GM21367 (cell line): ENCODE data around the gene GUCY1A2.
"Not testable (repeated sequence)": the region's sequence is repeated elsewhere in the genome, so short reads cannot be mapped to it uniquely, and the experiment has no call there.

Source experiments
- ATAC-seq: cut with Tn5 transposase; IDR thresholded peaks from one replicate; pipeline ENCODE4 v1.9.1; 2021; ENCODE audit not compliant: unreplicated experiment

Gene GUCY1A2

DNA sequence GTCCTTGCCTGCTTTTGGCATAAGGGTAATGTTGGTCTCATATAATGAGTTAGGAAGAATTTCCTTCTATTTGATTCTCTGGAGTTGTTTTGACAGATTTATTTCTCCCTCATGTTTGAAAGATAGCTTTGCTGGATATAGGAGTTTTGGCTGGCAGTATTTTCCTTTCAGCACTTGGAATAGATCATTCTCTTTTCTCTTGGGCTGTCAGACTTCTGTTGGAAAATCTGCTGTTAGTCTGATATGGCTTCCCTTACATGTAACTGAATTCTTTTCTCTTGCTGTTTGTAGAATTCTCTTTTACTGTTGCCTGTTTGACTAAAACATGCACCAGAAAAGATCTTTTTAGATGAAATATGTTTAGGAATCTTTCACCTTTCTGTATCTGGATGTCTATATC lies 165.5 kb downstream of the GUCY1A2 start:
- no peak for ATAC-seq

DNA sequence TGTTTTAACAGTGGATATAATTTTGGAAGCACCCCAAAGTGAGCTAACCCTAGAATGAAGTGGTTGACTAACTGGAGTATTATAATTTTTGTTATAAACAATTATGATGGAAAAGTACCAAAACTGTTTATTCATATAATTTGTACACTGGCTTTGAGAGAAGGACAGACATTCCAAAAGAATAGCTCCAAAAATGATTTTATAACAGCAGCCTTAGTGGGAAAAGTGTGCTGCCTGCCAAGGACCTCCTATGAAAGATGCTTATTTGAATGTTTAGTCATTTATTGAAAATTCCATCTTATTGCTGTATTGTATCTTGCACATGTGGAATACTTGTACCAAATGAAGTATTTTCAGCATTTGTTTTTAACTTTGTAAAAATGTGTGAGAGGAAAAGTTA lies 169.8 kb downstream of the GUCY1A2 start:
- ATAC-seq: no peak

DNA sequence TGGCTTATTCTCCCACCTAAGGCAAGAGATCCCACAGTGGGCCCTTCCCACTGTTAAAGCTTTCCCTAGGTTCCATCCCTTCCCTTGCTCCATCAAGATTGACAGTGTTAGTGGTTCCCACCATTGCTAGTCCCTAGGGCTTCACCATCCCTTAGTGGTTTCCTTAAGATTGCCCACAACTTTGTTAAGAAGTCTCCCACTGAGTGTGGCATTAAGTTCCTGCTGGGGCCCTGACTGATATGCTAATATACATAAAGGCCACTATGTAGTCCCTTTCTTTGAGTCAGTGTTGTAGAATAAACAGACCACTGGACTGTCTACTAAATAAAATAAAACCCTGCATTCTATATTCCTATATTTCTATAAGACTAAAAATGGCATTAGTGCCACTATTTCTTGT lies 176.1 kb downstream of the GUCY1A2 start:
- ATAC-seq: no peak

DNA sequence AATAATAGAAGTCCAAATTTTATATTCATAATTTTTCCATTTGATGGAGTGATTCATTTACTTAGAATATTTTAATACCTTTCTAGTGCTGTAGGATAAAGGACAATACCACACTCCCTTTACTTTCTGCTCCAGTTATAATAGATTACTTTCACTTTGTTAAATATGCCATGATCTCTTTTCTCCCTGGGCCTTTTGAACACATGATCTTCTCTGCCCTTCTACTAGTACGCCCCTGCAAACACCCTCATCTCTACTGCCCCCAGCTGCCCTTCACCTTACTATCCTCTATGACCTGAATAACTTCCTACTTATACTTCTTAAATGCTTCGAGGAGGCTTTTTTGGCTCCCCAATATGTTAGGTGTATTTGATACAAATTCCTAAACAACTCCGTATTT lies 177.3 kb downstream of the GUCY1A2 start:
- no peak for ATAC-seq

DNA sequence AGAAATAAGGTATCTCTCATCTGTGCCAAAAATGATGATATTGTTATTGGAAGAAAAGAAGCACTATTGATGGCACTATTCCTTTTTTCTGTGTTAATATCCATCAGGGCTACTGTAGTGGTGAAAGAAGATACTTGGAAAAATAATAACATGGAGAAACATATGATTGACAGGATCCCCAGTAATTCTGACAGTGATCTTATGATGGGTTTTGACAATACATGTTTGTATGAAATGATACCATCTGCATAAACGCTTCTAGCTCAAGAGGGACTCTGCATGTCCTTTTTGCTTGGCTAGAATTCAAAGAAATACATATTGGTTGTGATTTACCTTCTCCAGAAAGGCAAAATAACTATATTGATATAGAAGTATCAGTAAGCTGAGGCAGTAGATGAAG lies 178.1 kb downstream of the GUCY1A2 start:
- no peak for ATAC-seq

DNA sequence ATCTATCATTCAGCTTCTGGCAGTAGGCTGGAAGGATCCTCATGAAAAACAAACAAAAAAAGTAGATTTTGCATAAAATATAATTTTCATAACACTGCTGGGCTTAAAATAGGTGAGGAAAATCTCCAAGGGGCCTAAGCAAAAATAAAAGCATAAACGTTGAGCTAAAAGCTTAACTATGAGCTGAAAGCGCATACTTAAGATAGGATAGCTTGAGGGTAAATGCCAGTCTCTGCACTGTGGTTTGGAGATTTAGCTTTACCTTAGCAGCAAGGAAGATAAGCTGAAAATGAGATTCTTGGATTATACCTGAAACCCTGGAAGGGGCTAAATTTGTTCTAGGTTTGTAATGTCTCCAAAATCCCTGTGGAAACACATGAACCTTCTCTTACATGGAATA lies 183.7 kb downstream of the GUCY1A2 start:
- no peak for ATAC-seq

DNA sequence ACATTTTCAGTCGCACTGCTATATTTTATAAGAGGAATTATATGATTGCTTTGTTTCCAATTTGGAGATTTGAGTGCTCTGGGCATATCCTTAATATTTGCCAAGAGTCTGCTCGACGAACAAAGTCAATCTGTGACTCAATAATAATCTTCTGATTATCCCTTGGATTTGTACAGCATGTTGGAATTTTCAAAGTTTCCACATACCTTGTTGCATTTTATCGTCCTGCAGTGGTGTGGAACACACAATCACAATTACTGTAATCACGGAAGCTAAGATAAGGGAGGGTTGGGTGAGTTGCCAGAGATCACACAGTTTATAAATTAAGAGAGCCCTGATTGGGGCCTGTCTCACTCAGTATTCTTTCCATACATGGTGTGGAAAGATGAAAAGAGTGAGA lies 189.3 kb downstream of the GUCY1A2 start:
- no peak for ATAC-seq

DNA sequence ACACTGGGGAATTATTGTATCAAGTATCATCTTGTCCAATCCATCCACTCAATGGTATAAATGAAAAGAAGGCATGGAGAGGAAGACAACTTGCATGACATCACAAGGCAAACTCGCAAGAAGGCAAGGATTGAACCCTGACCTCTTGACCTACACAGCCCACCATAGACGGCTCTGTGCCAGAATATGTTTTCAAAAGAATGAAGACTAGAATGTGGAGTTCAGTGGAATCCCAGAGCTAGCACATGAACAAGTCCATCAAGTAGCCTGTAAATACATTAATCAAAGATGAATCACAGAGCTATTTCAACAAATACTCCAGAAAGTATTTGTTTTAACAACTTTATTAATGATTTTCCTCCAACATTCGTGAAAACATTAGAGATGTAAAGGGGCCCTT lies 189.7 kb downstream of the GUCY1A2 start:
- no peak for ATAC-seq

DNA sequence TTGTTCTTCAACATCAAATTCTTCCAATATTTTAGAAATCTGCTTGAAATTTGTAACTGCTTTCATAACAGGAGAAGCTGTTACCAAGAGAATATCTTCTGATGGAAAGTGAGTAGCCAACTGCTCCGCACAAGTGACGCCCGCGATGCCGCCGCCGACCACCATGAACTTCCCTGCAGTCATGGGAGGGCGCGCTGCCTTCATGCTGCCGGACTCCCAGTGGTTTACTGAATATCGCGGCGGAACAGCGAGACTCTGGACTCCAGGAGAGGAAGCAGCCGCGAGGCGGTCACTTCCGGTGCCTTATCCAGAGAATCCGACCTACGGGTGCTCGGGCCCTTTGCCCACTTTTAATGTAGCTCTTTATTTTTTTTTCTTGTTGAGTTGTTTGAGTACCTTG lies 190.6 kb downstream of the GUCY1A2 start:
- ATAC-seq: no peak

DNA sequence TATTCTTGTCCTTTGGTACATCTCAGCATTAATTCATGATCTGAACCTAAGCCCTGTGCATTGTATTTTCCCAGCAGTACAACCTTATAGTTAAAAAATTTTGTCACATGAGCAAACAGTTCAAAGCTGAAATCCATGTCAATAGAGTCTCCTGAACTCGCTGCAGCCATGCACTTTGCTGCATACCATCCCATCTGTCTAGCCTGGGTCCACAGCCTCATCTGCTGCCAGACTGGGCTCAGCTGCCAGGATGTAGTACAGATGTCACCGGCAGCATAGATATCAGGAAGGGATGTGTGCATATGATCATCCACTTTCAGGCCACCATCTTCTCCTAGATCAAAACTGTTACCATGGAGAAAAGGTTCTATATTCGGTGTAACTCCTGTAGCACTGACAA lies 191.7 kb downstream of the GUCY1A2 start:
- not testable (repeated sequence) for ATAC-seq

DNA sequence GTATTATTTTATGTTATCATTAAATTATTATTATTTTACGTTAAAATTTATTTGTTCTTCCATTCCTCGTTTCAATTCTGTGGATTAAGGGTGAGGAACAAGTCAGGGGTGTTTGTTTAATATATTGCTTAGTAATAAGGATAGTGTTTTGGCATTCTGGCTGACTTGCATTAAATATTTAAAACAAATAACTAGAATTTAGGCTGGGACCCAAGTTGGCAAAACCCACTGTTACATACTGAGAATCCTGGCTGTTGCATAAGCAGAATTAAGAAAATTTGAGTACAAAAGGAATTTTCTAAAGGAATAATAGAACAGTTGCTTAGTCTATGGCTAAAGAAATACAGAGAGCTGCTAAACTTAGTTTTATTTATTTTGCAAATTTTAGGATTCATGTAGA lies 196.4 kb downstream of the GUCY1A2 start:
- ATAC-seq: no peak

DNA sequence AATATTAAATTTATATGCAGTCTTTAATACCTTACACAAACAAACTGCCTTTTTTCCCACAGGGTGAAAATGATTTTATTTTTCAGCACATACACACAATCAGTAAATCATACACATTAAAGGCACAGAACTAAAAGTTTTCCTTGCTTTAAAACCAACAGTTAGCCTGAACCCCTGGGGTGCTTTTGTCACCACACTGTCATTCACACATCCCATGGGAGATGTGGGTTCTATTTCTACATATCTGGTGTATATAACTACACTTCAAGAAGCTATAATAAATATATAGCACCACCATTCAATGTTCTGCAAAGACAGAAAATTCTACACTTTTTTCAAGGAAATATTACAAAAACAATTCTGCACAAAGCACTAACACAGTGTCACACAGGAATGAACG lies 197.0 kb downstream of the GUCY1A2 start:
- no peak for ATAC-seq

DNA sequence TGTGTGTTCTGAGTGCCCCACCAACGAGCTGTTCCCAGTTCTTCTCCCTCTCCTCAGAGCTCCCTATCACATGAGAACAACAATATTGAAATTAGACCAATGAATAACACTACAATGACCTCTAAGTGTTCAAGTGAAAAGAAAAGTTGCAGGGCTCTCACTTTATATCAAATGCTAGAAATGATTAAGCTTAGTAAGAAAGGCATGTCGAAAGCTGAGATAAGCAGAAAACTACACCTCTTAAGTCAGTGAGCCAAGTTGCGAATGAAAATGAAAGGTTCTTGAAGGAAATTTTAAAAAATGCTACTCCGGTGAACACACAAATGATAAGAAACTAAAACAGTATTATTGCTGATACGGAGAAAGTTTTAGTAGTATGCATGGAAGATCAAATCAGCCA lies 199.8 kb downstream of the GUCY1A2 start:
- no peak for ATAC-seq

DNA sequence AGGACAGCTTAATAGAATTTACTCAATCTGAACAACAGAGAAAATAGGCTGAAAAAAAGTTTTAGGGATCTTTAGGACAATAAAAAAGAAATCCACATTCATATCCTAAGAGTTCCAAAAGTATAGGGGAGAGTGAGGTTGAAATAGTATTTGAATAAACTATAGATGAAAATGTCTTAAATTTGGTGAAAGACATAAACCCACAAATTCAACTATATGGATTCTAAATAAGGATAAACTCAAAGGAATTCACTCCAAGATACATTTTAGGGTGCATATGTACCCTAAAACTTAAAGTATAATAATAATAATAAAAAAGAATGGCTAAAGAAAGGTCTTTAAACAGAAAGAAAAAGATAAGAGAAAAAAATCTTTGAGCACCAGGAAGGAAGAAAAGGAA lies 203.1 kb downstream of the GUCY1A2 start:
- ATAC-seq: no peak

DNA sequence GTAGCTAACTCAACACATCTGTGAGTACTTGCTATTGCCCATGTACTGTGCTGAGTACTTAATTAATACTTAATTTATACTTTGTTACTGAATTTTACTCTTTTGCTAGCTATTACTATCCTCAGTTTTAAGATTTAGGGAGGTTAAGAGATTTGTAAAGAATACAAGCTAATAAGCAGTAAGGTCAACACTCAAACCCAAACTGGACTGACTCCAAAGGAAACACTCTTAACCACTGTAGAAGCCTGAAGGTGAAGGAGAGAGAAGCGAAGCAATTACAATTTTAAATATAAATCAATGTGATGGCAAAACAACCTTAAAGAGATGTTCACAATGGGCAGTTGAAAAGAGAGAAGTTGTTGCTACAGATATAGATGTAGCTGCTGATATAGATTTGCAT lies 204.5 kb downstream of the GUCY1A2 start:
- ATAC-seq: no peak

DNA sequence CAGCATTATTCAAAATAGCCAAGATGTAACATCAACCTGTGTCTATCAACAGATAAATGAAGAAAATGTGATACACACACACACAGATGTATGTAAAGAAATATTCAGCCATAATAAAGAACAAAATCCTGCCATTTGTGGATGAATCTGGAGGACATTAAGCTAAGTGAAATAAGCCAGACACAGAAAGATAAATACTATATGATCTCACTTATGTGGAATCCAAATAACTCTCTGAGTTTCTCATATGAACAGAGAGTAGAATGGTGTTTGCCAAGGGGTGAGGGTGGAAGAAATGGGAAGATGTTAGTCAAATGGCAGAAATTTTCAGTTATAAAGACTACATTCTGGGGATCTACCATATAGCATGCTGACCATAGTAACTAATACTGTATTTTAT lies 224.2 kb downstream of the GUCY1A2 start:
- no peak for ATAC-seq

DNA sequence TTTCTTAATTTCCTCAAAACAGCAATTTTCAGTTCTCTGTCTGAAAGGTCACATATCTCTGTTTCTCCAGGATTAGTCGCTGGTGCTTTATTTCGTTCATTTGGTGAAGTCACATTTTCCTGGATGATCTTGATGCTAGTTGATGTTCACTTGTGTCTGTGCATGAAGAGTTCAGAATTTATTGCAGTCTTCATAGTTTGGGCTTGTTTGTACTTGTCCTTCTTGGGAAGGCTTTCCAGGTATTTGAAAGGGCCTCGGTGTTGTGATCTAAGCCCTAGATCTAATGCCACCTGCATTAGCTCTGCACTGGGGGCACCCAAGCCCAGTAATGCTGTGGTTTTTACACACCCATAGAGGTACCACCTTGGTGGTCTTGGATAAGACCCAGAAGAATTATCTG lies 228.9 kb downstream of the GUCY1A2 start:
- ATAC-seq: no peak

DNA sequence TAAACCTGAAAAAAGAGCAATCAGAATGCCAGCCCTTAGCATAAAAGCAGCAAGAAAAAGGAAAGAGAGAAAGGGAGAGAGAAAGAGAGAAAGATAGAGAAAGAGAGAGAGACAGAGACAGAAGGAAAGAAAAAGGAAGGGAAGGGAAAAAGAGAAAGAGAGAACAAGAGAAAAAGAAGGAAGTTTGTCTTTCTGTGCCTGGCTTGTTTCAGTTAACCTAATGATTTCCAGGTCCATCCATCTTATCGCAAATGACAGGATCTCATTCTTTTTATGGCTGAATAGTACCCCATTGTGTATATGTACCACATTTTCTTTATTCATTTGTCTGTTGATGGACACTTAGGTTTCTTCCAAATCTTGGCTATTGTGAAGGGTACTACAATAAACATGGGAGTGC lies 230.8 kb downstream of the GUCY1A2 start:
- ATAC-seq: no peak

DNA sequence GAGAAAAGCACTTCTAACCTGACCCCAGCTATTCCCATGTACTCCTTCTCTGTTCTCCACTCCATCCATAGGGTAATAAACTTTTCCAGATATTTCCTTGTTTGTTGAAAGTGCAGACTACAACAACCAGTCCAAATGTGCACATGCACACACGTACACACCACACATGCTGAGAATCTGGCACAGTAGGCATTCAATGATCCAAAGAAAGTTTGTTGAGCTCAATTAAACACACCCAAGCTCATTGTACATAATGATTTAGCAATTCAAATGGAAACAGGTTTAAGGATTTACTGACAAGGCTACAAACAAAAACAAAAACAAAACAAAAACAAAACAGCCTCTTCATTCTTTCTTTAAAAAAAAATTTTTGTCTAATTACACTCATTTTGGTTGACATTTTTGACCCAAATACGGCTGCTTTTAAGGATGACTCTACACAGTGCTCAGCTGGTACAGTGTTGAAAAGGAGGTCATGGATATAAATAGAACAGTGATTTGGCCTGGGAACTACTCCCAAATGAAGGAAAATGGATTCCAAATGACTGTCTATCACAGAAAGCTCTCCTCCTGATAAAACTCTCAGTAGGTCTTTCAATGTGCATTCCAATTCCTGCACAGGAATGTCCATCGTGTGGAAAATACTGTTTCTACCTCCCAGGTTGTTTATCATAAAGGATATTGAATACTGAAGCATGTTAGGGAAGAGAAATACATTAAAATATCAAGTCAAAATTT lies 232.2 kb downstream of the GUCY1A2 start:
- no peak for ATAC-seq

DNA sequence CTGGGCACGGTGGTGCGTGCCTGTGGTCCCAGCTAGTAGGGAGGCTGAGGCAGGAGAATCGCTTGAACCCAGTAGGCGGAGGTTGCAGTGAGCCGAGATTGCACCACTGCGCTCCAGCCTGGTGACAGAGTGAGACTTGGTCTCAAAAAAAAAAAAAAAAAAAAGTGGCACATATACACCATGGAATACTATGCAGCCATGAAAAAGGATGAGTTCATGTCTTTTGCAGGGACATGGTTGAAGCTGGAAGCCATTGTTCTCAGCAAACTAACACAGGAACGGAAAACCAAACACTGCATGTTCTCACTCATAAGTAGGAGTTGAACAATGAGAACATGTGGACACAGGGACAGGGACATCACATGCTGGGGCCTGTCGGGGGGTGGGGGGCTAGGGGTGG lies 241.0 kb downstream of the GUCY1A2 start:
- not testable (repeated sequence) for ATAC-seq

DNA sequence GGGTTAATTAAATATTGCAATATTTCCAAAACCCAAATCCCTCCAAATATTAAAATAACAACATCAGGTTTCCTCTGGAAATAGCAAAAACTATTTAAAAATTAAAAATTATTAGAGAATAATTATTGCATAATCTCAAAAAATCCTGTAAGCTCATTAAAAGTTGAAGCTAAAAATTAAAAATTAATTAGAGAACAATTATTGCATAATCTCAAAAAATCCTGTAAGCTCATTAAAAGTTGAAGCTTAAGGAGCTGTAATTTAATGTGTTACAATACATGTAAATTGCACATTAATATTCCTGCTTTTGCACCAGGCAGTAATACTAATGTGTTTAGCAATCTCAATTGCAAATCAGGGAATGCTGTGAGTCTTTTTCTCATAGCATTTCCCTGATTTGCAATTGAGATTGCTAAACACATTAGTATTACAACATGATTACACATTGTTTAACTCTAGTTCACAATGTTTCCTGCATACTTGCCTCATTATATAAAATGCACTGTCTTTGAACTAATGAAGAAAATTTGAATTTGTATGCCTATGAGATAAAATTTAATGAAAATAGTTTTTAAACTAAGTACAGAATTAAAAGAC lies 247.7 kb downstream of the GUCY1A2 start:
- ATAC-seq: no peak

DNA sequence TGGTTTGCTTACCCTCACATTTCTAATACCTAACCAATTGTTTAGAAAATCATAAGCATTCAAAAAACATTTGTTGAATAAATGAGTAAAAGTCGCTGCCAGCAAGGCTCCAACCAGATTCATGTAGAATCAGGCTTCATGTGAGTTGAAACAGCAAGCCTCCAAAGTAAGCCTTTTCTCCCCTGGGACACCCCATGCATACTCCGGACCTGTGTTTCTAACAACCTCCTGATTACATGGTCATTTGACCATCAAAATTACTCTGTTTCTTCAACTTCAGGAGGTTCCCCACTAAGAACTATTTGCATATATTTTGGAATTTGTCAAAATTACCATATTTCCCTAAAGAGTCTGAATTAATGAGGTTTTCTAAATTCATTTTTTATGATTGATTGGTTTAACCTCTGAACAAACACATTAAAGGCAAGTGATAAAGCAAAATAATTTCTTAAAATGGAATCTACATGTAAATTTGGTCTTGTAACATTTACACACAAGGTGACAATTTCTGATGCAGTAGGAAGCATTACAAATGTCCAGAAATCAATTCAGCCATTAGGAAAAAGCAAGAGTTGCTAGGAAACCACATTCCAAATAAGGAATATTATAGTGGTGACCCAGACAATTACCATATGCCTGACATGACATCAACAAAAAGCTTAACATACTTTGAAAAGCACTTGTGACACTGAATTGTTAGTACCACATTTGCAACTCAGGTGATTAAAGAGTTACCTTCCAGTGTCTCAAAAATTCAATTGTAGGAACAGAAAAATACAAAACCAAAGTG lies 252.6 kb downstream of the GUCY1A2 start:
- ATAC-seq: no peak
